Measurements from ENCODE around the gene NOLC1.

NOLC1 gene

DNA sequence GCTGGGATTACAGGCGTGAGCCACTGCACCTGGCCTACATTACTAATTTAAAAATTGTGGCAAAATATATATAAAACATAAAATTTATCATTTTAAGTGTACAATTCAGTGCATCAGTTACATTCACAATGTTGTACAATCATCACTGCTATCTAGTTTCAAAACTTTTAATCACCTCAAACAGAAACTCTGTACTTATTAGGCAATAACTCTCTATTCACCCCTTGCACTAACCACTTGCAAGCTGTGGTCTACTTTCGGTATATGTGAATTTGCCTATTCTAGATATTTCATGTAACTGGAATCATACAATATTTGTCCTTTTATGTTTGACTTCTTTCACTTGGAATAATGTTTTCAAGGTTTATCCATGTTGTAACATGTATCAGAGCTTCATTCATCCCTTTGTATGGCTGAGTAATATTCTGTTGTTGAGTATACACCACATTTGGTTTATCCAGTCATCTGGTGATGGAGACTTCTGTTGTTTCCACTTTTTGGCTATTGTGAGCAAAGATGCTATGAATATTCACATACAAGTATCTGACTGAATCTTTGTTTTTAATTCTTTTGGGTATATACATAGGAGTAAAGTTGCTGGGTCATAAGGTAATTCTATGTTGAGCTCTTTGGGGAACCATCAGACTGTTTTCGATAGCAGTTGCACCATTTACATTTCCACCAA, 59.6 kb downstream of the NOLC1 start:
- DNase-seq: no peak

Data from GF-D8 (cell line).